HG02943 (cell line): ENCODE data around the gene MORN5.

Experiments used
- ATAC-seq: cut with Tn5 transposase; IDR thresholded peaks from one replicate; pipeline ENCODE4 v1.9.1; 2021; ENCODE audit warnings: mild to moderate bottlenecking, low read depth, moderate library complexity; ENCODE audit not compliant: unreplicated experiment

The MORN5 gene

DNA sequence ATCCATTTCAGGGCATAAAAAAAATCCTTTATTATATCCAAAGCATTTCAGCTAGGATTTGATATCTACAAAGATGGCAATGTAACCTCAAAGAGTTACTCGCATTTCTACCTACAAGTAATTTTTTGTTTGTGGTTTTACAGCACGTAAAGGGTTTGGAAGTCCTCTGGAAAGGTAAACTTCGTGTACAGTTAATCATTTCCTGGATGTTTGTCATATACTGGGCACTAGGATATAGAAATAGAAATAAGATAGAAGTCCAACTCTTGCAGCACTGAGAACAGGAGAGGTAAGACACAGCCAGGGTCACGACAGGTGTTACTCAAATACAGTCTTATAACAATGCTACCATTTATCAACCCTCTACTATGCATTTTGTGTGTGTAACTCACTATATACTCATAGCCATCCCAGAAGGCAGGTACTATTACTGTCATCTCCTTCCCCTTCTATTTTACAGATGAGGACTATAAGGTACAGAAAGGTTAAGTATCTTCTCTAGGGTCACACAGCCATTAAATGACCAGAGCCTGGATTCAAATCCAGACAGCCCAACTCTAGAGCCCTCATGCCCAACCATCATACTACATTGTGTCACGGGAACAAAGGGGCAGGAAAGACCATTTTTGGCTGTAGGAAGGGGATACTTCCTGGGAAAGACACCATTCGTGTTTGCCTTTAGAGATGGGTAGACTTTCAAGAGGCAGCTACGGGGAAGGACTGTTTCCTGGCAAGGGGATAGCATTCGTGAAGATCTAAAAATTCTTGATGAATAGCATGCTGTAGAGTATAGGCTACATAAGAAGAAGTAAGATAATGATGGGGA, 19.1 kb upstream of the MORN5 start:
- no peak for ATAC-seq

DNA sequence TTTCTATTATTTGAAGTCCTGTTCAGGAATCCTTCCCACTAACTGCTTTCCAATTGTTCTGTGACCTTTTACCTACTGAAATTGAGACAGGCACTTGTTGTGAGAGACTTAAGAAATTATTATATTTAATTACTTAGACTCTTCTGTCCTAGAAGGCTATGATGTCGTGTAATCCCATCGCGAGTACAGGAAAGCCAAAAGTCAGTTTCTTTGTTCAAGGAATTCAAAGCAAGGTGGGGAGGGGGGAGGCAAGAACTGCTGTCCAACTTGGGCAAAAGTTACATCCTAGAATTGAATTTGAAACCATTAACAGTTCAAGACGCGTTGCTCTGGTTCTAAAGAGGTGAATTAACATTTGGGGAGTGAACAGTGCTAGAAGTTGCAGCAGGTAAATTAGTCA, 18.0 kb upstream of the MORN5 start:
- no peak for ATAC-seq

DNA sequence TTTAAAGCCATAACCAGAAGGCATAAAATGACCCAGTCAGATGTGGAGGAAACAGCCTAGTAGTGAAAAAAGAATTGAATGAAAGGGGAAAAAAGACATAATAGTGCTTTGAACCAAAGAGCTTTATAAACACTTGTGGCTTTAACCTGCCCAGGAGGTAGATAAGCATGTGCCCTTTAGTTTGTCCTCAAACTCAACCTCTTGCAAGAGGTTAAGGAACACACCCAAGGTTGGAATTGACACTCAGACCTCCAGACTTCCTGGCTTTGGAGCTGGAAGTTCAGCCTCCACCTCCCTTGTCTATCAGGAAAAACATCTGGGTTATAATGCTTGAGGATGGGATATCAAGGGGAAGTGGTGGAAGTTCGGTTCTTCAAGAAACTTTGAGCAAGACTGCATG, 16.4 kb upstream of the MORN5 start:
- no peak for ATAC-seq

DNA sequence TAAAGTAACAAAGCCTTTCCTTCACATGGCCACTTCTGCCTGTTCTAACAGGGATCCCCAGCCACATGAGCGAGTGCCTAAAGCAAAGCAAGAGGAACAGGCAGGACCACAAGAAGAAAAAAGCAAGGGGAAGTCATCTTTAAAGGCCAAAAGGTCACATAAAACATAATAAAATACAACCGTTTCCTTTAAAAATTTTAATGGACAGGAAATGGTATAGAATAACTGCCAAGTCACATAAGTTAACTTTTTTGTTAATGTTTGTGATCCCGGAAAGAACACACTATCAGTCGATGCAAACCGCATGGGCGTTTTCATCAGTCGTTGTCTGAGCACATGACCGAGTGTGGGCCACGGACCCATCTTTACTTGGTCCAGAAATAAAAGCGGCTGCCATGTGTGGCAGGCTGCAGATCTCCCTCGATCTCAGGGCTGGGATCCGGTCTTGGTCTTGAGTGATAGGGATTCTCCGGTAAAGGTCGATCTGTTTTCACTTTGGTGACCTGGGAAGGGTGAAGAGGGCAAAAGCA, 15.8 kb upstream of the MORN5 start:
- ATAC-seq, result no peak

DNA sequence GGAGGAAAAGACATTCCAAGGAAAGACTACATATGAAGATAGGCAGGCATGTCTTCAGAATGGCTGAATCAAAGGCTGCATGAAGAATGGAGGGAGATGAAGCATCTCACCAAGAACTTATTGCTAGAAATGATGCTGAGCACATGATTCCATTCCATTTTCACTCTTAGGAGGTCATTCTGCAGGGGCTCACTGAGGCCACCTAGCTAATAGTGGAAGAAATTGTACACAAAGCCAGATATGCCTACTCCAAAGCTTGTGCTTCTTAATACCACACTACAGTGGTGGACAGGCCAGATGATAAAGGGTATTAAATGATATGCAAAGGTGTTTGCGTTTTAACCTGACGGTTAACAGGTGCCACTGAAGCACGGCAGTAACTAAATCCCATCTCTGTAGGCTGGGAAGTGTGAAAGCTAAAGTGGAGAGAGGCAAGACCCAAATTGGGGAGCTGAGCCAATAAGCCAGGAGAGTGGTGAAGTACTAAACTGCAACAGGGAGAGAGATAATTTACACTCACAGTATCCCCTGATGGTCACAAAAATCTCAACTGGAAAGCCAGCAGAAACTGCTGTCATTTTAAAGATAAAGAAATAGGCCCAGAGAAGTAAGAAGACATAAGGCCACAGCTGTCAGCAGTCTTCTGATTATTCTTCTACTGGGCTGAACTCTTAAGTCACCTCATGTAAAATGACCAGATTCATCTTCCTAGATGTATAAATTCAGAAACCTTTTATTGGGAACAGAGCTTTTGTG, 14.7 kb upstream of the MORN5 start:
- no peak for ATAC-seq

DNA sequence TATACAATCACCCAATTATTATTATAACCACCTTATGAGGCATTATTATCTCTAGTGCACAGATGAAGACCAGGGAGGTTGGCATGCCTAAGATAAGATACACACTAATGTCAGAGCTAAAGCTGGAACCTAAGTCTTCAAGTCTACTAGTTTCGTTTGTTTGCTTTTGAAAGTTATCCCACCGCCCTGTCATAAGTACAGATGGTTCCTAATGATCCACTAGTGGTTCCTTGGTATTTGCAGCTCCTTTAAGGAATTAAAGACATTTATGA, 14.2 kb upstream of the MORN5 start:
- no peak for ATAC-seq

DNA sequence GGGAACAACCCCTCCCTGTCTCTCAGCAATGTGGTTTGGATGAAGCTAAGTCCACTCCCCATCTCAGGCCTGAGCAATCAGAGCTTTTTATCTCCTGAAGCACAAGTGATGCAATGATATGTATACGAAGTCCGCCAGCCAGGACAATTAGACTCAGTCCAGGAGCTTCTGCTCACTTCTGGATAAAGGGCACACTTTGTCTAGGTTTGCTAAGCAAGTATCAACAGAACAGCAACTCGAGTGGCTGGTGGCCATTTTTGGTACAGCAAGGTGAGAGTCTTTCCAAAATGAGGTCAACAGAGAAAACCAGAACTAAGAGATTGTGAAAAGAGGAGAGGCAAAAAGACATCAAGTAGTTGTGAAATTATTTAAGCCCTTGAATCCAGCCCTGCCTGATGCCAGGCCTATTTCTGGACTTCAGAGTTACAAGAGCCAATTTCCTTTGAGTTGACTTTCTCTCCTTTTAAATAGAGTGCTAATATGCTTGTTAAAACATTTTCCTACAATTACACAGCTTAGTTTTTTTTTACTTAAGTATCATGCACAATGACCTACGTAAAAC, 8.4 kb upstream of the MORN5 start:
- no peak for ATAC-seq

DNA sequence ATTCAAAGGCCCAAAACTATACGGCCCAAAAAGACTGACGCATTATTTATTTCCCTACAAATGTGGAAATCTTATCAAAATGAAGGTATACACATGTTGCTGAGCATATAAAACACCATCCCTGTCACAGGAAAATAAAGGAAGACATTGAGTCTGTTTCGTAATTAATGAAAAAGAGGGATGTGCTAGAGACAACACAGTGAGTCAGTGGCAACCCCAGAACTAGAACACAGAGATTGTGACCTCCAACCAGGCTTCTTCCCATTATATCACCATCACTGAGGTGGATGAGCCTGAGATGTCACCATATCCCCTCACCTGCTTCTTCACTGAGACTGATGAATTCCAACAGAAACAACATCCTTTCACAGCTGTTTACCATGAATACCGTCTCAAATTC, 3.9 kb upstream of the MORN5 start:
- no peak for ATAC-seq

DNA sequence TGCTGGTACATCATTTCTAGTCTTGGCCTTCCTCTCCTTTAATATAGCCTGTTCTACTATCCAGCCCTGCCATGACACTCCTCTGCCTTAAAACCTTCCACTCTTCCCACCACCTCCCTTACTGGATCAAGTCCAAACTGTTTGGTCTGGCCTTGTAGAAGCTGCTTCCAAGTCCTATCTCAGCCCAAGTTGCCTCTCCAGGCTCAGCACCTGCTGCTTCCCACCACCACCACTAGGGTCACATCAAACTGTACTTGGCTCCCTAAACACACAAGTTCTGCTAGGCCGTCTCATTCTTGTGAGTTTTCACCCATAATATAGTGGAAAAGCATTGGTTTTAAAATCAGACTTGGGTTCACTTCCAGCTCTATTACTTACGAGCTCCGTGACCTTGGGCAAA, 1.5 kb upstream of the MORN5 start:
- no peak for ATAC-seq

DNA sequence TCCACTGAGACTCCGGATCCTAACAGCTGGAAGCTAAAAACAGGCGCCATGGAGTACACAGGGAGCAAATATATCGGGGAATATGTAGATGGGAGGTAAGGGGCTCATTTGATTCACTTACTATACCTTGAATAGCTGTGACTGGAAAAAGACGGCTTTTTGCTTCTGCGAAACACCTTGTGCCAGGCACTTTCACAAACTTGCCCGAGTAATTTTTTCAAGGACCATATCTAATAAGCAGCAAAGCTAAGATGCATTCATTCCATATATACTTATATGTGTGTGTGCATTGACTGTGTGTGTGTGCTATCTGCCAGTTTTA, 178 bp downstream of the MORN5 start:
- ATAC-seq, result no peak

DNA sequence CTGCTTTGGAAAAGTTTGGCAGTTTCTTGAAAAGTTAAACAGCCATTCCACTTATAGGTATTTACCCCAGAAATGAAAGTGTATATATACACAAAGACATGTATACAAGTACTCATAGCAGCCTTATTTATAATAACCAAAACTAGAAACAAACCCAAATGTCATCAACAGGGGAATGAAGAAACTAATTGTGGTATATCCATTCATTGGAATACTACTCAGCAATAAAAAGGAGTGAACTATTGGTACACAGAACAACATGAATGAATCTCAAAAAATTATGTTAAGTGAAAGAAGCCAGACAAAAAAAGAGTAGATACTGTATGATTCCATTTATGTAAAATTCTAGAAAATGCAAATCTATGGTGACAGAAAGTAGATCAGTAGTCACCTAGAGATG, 2.7 kb downstream of the MORN5 start:
- ATAC-seq, result no peak

DNA sequence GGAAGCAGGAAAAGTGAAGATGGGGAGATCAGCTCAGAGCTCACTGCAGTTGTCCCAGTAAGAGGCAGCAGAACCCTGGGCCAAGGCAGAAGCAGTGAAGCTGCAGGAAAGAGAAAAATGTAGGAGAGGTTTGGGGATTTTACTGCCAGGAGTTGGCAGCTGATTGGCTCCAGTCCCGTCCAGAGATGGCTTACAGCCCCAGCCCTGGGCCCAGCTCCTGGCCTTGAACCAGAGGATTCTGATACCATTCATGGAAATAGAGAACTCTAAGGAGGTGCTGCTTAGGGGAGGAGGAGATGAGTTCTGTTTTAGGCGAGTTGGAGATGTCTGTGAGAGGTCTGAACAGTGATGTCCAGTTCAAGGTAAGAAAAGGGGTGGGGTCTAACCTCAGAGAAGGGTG, 4.6 kb downstream of the MORN5 start:
- ATAC-seq, result no peak

DNA sequence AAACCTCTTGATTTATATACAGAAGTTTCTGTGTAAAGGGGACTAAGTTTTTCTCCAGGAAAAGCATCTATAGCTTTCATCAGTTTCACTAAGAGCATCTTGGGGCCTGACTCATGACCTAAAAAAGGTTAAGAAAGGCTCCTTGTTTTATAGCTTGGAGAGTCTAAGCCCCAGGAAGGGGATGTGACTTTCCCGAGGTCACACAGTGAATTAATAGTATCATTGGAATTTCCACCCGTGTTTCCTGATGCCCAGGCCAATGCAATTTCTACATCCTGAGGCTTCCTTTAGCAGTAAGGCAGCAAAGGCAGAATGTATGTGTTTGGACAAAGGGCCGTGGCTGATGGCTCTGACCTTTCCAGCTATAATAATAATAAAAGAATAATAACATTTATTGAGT, 8.6 kb downstream of the MORN5 start:
- ATAC-seq, result no peak

DNA sequence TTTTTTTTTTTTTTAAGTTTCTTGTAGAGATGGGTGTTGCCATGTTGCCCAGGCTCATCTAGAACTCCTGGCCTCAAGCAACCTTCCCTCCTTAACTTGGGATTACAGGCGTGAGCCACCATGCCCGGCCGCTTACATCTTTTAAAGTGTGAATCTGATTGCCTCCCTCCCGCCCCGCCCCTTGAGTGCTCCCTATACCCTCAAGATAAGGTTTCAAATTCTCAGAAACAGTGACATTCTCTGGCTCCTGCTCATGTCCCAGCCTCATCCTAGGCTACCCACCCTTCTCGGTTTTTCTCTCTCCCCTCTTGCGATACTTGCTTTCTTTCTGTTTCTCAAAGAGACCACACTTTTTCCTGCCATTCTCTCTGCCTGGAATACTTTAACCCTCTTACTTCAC, 12.4 kb downstream of the MORN5 start:
- no peak for ATAC-seq

DNA sequence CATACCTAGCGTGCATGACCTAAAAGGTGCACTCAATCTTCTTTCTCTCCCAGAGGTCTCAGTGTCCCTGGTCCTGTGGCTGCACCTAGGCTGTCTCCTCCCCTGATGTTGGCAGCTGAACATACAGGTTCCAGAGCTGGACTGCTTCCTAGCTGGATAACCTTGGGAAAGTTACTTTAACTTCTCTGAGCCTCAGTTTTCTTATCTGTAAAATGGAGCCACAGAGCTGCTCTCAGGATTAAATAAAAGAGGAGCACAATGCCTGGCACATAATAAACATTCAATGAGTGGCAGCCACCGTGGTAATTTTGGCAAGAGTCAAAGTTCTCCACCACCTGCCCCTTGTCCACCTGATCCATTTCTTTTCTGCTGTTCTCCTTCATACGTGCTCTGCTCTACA, 14.0 kb downstream of the MORN5 start:
- ATAC-seq, result no peak

DNA sequence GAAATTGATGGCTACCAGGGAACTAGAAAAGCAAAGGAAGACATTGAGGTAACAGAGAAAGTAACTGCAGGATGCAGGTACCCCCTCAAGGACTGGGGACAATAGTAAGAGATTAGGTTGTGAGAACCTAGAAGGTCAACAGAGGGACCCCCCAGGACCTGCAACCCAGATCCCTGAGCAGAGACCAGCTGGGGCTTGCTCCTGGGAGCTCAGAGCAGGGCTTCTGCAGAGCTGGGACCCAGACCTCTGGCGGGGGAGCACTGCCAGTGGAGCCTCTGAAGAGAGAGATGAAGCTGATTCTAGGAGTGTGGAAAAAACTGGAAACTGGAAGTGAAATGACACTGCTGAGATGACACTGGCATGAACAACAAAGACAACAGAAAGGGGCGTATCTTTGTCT, 17.2 kb downstream of the MORN5 start:
- ATAC-seq, result no peak

DNA sequence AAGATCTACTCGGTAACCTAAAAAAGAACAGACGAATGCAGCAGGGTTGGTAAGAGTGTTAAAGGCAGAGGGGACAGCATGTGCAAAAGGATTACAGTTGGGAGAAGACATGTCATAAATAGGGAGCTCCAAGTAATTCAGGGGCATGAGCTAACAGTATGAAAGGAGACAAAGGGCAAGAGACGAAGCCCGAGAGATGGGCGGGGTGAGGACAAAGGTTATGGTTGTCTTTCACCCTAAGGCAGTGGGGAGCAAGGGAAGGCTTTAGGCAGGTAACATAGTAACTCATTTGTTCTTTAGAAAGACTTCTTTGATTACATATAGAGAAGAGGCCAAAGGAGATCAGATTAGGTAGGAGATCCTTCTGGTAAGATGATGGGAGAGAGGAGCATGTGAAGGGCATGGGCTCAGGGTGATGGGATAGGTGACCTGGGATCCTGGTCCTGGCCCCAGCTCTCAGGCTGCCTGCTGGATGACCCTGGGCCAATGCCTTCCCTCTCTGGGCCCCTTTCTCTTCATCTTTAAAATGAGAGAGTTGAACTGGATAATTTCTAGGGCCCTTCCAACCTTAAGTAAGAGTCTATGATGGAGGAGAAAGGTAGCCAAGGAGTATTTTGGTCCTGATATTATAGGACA, 19.5 kb downstream of the MORN5 start:
- no peak for ATAC-seq

DNA sequence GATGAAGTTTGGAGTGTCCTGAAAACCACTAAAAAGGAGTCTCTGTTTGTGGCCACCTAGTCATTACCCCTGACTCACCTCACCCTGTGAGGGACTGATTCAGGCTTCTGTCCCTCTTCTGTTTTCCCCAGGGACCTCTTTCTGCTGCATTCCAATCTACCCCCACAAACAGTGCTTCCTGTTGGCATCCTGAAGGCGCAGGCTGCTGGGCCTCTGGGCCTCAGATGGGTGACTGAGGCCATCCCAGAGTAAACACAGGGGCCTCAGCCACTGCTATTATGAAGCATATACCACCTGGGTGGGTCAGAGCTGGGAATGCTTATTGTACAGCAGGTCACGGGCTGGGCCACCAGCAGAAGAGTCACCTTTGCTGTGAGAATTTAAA, 20.0 kb downstream of the MORN5 start:
- no peak for ATAC-seq

DNA sequence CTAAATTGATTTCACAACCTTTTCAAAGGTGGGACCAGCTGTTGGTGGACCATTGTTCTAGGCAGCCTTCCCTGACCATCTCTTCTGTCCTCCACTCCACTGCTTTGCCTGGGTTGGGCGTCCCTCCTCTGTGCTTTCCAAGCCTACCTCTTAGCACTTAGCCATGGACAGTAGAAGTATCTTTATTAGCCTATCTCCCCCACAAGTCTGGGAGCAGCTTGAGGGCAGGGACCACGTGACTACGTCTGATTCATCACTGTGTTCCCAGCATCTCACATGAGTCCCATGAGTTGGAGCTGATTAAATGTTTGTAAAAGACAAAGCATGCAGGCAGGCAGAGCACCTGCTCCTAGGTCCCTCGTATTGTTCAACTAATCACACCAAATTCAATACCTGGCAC, 20.9 kb downstream of the MORN5 start:
- ATAC-seq, result no peak

DNA sequence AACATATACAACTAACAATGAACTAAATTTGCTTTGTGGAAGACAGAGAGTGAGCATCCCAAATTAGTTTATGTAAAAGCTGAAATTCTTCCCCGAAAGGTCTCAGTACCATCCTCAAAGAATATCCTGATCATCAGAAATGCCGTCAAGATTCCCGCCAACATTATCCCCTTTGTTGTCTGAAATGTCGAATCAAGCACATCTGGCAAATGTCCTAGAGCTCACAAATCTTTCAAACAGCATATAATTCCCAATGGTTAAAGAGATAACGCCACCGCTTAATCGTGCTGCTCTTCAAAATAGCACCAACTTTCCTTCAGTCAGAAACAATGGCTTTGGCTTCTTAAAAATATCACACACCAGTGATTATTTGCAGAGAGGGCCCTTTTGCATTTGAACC, 23.8 kb downstream of the MORN5 start:
- ATAC-seq, result no peak

DNA sequence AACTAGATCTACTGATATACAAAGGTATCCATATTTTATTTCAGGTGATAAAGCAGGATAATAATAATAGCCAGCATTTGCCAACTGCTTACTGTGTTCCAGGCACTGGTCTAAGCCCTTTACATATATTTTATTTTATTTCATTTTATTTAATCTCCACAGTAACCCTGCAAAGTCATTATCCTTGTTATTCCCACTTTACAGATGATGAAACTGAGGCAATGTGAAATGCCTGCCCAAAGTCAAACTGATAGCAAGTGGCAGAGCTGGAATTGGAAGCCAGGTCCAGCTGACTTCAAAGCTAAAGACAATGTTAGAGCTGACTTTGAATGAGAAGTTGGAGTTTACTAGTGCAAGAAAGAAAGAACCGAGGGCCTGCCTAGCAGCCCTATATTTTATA, 24.8 kb downstream of the MORN5 start:
- no peak for ATAC-seq

DNA sequence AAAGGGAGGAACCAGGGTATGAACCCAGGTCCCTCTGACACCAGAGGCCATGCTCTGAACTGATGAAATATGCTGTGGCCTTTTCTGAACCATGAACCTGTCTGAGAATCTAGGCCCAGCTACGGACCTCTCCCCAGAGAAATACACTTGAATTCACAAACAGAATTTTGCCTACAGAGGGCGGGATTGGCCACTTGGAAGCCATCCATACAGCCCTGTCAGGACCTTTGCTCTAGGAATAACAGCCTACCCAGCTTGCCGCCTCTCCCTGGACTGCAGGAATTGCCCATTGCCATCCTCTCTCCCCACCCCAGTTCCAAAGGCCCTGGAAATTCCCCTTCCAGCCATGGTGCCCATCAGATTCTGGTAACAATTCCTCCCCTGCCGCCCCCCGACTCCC, 26.6 kb downstream of the MORN5 start:
- ATAC-seq, result no peak
